Activated CD4-positive, alpha-beta T cell treated with anti-CD3 and anti-CD28 coated beads, Interleukin-2, Interleukin-6, amounts not matched to agents 100 ng/mL and 50 ng/mL, durations not matched to agents 16 hours and 8 hours (primary cell): ENCODE results near the gene TXNDC12.
"Not testable (repeated sequence)": the region's sequence is repeated elsewhere in the genome, so short reads cannot be mapped to it uniquely, and the experiment has no call there.

Experiments
- DNase-seq: peaks from one replicate; pipeline ENCODE4 v3.0.0-alpha.2; 2020

Gene TXNDC12

DNA sequence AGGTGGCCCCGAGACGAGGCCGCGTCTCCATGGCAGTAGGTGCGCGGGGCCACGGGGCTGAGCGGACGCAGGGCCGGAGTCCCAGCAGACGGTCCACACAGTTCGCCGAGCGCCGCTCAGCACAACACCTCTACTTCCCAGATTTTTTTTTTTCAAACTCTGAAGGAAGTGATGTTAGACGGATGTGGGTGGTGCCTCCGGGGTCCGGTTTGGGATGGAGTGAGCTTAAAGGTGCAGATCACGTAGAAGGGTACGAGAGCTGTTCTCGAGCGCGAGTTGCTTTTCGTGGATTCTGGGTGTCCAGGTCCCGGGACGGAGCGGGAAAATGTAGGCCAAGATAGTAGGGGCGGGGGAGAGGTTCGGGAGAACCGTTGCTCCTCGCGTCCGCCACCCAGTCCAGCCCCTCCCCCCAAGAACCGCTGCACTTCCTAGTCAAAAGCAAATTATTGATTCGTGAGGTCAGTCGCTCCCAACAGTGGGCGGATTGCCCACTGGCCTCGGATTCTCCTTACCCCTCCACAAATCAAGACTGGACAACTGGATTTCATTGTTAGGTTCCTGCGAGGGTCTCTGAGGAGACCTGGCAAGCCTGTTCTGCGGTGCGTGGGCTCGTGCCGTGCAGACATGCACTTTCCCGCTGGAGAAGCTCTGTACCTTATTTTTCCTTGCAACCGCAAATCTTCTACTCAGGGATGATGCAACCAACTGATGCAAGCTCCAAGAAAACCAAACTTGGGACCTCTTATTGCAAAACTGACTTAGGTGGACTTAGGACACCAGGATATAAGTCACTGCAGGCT lies at the start of gene TXNDC12:
Gene TXNDC12, minus strand, starts transcription at position 126 of the 800 bp plus-strand sequence. Its CDS starts 95 bp downstream, at position 31.
- peak; percentile 80 for DNase-seq

DNA sequence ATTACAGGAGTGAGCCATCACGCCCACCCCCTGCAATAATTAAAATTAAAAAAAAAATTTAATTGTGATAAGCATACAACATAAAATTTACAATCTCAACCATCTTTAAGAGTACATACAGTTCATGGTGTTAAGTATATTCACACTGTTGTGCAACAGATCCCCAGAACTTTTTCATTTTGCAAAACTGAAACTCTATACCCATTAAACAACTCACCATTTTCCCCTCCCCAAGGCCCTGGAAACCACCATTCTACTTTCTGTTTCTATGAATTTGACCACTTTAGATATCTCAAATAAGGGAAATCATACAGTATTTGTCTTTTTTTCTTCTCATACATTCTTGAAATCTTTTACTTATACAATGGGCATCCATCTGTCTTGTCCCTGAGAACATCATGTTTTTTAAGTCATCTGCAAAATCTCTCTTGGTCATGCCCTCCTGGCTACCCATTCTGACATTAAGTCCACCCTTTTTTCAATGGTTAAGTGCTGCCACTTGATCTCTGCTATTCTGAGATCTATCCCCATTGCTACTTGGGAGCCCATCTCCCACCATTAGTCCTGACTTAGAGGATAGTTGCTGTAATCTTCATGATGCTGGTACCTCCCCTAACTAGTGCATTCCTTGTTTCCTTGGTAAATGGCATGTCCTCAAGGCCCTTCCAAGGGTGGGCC lies 47.5 kb upstream of the TXNDC12 start:
- peak; percentile 39 for DNase-seq

GRCh38 chr1:52098139-52098871 lies 43.3 kb upstream of the TXNDC12 start:
- DNase-seq: no peak

DNA sequence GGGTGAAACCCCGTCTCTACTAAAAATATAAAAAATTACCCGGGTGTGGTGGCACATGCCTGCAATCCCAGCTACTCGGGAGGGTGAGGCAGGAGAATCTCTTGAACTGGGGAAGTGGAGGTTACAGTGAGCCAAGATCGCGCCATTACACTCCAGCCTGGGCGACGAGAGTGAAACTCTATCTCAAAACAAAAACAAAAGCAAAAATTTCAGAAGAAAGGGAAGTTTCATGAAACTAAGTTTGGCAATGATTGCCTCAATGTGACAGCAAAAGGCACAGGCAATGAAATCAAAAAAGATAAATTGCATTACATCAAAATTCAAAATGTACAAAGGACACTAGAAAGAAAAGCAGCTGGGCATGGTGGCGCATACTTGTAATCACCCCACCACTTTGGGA lies 41.2 kb upstream of the TXNDC12 start:
- DNase-seq: no peak

DNA sequence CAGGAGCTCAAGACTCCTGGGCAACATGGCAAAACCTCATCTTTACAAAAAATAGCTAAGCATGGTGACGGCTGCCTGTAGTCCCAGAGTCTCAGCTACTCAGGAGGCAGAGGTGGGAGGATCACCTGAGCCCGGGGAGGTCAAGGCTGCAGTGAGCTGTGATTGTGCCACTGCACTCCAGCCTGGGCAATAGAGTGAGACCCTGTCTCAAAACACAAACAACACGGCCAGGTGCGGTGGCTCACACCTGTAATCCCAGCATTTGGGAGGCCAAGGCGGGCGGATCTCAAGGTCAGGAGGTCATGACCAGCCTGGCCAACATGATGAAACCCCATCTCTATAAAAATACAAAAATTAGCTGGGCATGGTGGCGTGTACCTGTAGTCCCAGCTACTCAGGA lies 39.3 kb upstream of the TXNDC12 start:
- not testable (repeated sequence) for DNase-seq

DNA sequence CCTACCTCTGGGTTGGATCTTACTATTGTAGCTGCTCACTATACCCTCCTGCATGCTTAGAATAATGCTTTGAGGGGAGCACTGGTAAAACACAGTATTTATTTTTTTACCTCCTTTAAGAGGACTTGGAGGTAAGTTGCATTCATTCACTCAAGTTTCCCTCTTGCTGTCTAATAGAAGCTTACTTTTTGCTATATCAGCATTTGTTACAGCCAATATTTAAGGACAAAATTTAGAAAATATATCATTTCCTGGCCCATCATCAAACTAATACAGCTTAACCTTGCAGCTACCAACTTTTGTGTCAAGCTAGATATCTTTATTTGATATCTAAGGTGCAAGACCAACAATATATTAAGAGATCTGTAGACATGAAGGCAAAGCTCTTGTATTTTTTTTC lies 32.9 kb upstream of the TXNDC12 start:
- DNase-seq: not testable (repeated sequence)

DNA sequence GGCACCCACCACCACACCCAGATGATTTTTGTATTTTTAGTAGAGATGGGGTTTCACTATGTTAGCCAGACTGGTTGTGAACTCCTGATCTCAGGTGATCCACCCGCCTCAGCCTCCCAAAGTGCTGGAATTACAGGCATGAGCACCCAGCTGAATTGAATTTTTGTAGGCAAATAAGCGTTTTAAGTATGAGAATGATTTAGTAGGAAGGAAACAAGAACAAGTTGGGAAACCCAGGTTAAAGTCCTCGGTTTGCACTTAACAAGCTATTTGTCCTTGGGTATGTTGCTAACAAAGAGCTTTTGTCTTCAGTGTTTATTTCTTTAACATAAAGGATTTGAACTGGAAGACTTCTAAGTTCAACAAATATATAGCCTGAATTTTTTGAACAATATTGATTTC lies 25.0 kb upstream of the TXNDC12 start:
- no peak for DNase-seq

DNA sequence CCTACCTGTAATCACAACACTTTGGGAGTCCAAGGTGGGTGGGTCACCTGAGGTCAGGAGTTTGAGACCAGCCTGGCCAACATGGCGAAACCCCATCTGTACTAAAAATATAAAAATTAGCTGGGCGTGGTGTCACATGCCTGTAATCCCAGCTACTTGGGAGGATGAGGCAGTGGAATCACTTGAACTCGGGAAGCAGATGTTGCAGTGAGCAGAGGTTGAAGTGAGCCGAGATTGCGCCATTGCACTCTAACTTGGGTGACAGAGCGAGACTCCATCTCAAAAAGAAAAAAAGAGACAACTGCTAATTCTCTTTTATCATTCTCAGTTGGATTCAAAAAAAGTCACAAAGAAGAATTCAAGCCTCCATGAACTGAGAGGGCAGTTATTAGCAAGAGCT lies 22.3 kb upstream of the TXNDC12 start:
- not testable (repeated sequence) for DNase-seq

DNA sequence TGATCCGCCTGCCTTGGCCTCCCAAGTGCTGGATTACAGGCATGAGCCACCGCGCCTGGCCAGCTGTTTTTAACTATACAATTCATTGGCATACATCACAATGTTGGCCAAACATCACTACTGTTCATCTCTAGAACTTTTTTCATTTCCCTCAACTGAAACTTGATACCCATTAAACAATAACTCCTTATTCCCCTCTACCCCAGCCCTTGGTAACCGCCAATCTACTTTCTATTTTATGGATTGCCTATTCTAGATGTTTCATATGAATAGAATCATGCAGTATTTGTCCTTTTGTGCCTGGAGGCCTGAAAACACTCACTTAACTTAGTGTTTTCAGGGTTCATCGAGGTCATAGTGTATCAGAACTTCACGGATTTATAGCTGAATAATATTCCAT lies 17.3 kb upstream of the TXNDC12 start:
- DNase-seq: no peak

DNA sequence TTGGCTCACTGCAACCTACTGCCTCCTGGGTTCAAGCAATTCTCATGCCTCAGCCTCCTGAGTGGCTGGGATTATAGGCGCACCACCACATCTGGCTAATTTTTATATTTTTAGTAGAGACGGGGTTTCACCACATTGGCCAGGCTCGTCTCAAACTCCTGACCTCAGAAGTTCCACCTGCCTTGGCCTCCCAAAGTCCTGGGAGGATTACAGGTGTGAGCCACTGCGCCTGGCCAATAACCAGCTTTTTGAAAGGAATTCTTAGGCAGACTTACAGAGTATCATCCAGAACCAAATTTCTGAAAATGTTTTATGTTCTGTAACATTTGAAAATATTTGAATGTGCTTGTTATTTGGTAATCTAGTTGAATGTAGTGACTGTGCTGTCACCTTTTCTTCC lies 15.7 kb upstream of the TXNDC12 start:
- no peak for DNase-seq

- no peak for DNase-seq
Observed at GRCh38 chr1:52063192-52063591, 8.2 kb upstream of the TXNDC12 start.

DNA sequence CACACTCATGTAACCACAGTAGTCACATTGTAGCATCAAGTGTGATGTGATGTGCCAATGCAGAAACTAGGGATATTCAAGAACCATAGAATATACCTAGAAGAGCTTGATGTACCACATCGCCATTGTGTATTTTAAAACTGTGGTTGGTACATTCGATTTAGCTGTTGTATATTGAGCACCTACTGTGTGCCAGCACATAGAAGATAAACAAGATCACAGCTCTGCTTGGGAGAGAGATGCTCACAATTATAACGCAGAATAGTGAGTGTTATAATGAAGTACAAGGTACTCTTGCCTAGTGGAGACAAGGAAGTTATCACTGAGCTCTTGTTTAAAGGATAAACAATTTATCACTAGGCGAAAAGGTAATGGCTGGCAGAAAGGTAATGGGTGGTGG lies 5.8 kb upstream of the TXNDC12 start:
- DNase-seq: no peak

DNA sequence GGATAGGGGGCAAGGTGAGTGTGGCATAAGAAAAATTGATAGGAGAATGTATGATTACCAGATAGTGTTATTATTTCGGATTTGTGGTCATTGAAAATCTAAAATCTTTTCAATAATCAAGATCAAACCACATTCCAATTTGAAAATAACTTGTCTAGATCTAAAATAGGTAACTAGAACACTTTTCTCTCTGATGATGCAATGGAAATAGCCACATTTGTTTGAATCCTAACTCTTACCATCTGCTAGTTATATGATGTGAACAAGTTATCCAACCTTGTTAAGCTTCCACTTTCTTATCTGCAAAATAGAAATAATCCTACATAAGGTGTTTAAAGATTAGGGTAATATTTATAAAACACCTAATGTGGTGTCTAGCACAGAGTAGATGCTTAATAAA lies 4.9 kb upstream of the TXNDC12 start:
- DNase-seq: no peak

- no peak for DNase-seq
Observed at GRCh38 chr1:52059321-52059720, 4.3 kb upstream of the TXNDC12 start.

DNA sequence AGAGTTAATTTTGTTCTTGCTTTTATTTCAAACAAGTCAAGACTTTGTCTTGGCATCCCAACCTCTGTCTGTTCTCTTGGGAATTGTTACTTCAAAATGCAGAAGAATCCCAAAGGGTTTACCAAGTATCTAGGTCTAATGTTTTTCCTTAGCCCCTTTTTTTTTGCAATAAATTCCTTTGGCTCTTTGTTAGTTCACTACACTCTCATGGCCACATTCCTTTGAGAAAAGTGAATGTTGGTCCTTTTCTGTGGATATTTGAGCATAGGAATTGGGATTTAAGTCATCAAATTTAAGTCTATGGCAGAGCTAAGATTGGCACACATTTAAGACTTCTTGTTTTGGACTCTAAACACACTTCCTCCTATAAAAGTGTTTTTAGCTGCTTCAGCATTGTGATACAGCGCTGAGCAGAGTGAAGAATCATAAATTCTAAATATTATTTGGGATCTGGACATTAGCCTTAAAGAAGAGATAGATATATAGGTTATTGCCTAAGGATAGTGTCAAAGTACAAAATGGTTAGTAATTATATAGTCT lies 3.0 kb upstream of the TXNDC12 start:
- DNase-seq: no peak

DNA sequence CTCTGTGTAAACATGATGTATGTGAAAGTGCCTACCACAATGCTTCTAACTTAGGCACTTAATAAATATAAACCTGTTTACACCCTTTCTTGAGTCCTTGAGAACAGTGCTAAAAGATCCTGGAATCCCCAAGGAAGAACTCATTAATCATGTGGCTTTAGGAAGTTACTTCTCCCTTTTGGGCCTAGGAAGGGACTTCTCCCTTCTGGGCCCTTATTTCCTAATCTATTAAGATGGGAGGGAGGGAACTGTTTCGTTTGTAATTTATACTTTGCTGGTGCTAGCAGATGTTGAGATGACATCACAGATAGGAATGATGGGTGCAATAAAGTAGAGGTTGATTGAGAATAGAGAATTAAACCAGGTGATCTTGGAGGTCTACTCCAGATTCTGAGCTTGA lies 2.3 kb upstream of the TXNDC12 start:
- no peak for DNase-seq

DNA sequence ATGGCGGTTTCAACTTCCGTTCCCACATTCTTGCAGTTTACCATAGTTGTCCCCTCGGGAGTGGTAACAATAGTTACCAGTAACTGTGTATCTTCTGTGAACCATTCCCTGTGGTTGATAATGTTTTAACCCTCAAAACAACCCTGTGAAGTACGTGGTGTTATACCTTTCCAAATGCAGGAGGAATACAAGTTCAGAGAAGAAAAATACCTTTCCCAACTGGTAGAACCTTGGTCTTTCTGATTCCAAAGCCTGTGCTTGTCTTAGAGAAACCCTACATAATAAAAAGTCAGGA lies 1.9 kb upstream of the TXNDC12 start:
- DNase-seq: no peak

- peak; percentile 96 for DNase-seq
Observed at GRCh38 chr1:52056163-52056936, 1.4 kb upstream of the TXNDC12 start, which contains the start of gene BTF3L4. Gene BTF3L4 (plus strand): TSS chr1:52056295. CDS start chr1:52059848, 3,553 bp downstream.

DNA sequence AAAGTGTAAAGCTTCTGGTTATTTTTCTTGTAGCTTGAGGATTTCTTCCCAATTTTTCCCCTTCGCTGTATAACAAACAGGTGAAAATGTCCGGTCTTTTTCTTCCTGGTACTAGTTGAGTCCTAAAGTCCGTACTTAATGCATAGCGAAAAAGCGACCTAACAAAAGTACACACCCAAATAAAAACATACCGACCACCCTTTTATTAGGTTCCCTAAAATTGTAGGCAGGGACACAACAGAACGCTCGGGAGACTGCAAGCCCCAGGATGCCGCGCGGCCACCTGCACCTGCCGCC lies 823 bp upstream of the TXNDC12 start:
- no peak for DNase-seq

- no peak for DNase-seq
Observed at GRCh38 chr1:52054496-52055065, 410 bp downstream of the TXNDC12 start.

GRCh38 chr1:52053862-52054261 lies 1.1 kb downstream of the TXNDC12 start:
- DNase-seq: no peak

DNA sequence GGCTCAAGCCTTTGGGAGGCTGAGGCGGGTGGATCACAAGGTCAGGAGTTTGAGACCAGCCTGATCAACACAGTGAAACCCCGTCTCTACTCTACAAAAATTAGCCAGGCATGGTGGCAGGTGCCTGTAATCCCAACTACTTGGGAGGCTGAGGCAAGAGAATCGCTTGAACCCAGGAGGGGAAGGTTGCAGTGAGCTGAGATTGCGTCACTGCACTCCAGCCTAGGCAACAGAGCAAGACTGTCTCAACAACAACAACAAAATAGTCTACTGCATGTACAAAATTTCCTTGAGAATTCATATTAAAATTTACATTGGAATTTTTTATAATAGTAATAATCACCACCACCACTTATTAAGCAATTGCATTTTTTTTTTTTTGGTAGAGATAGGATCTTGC lies 5.7 kb downstream of the TXNDC12 start:
- not testable (repeated sequence) for DNase-seq
